GM21390 (cell line): ENCODE data around the gene LSS.
"Not testable (repeated sequence)": the region's sequence is repeated elsewhere in the genome, so short reads cannot be mapped to it uniquely, and the experiment has no call there.

Experiments used
- ATAC-seq: cut with Tn5 transposase; IDR thresholded peaks from one replicate; pipeline ENCODE4 v1.9.1; 2021; ENCODE audit not compliant: unreplicated experiment

The LSS gene

DNA sequence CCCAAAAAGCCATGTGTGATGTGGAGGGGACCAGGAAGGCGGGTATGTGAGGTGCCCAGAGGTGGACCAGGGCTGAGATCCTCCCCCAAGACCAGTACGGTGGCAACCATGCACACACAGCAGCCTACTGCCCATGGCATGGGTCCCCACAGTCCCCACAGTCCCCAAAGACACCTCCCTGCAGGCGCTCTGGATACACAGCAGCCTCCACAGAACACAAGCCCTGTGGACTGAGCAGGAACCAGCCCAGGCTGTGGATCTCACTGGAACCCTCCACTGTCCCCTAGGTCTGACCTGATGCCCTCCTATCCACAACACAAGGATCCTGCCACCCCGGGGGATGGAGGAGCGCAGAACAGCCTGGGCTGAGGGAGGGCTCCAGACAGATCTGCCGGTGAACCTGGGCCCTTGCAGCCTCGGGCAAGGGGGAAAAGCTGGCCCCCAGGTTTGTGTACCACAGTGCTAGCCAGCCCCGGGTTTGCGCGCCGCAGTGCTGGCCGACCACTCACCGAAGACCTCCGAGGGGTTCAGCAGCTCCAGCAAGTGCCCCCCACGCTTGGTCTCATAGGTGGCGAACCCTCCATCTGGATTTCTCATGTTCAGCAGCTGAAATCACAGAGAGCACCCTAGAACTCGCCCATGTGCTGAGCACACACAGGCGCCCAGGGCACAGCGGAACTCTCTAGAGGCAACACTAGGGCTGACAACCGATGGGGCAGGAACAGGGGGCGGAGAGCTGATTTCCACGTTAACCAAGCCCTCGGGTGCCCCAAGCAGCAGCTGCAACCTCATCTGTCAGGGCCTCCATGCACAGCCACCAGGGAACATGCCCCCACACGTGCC is 22.2 kb downstream of the LSS start:
- ATAC-seq, result no peak

DNA sequence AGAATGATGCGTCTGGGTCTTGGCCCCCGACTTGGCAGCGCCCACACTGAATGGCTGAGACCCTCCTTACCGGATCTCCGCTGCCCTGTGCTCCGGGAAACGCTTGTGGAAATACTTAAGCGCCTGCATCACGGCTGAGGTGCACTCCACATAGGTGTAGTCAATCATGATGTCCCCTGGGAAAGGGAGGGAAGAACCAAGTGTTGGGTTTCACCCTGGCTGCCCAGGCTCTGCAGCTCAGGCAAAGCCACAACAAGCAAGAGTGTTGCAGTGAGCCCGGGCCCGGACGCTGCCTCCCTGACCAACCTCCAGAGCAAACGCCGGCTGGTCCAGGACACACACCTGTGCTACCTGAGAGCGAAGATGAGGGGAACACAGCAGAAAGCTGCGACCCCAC is 22.8 kb downstream of the LSS start:
- no peak for ATAC-seq

DNA sequence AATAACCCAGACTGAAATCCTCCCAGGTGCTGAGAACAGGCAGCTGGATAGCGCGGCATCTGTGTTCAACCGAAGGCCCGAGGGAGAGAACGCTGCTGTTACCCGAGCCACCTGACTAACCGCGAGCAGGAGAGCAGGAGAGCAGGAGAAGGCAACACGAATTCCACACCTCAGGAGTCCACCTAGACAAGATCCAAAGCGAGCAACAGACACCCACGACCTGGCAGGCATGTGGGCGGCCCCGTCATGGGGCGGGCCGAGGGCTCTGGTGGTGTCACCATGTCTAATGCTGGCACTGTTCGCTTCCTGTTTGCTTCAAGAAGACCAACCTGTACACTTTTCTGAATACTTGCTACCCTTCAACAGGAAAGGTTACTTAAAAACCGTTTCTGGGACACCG is 23.4 kb downstream of the LSS start:
- no peak for ATAC-seq

DNA sequence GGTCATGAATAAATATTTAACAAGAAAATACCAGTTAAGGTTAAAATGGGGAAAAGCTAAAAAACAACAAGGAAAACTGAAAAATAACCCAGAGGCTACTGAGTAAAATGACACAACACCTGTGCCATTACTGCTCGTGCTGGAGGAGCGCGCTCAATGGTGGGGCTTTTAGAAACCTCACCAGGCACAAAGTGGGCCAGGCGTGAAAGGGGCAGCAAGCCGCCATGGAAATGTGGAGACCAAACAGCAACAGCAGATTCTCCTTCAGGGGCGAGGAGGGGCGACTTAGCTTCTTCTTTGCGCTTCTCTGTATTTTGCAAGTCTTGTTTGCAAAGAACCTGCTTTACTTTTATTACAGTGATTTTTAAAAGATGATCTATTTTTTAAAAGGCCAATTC is 25.4 kb downstream of the LSS start:
- no peak for ATAC-seq

DNA sequence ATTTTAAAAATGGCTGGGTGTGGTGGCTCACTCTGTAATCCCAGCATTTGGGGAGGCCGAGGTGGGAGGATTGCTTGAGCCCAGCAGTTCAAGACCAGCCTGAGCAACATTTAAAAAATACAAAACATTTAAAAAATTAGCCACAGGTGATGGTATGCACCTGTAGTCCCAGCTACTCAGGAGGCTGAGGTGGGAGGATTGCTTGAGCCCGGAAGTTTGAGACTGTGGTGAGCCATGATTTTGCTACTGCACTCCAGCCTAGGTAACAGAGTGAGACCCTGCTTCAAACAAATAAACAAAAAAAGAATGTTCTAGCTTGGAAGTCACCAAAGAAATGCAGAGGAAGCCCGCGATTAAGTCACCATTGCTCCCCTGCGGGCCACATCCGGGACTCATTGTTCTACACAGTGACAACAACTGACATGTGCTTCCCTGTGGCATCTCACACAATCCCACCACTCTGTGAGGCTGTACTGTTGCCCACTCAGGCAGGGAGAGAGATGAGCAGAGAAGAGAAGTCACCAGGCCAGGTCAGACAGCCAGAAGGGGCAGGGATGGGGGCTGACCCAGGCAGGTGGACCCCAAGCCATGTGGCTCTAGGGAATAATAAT is 25.9 kb downstream of the LSS start:
- no peak for ATAC-seq

DNA sequence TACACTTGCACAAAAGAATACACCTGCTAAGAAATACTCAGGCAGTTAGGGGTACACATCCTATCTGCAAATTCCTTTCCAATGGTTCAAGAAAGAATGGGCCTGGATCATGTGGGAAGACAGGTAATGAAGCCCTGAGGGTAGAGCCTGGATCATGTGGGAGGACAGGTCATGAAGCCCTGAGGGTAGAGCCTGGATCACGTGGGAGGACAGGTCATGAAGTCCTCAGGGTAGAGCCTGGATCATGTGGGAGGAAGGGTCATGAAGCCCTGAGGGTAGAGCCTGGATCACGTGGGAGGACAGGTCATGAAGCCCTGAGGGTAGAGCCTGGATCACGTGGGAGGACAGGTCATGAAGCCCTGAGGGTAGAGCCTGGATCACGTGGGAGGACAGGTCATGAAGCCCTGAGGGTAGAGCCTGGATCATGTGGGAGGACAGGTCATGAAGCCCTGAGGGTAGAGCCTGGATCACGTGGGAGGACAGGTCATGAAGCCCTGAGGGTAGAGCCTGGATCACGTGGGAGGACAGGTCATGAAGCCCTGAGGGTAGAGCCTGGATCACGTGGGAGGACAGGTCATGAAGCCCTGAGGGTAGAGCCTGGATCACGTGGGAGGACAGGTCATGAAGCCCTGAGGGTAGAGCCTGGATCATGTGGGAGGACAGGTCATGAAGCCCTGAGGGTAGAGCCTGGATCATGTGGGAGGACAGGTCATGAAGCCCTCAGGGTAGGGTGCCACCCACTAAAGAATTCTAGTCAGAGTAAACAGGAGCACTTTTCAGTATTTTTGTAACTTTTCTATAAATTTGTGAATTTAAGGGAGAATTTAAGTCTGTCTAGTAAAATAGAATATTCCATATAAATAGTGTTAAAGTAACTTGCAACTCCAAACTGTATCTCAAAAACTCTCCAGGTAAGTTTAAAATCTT is 27.4 kb downstream of the LSS start:
- ATAC-seq, result not testable (repeated sequence)

DNA sequence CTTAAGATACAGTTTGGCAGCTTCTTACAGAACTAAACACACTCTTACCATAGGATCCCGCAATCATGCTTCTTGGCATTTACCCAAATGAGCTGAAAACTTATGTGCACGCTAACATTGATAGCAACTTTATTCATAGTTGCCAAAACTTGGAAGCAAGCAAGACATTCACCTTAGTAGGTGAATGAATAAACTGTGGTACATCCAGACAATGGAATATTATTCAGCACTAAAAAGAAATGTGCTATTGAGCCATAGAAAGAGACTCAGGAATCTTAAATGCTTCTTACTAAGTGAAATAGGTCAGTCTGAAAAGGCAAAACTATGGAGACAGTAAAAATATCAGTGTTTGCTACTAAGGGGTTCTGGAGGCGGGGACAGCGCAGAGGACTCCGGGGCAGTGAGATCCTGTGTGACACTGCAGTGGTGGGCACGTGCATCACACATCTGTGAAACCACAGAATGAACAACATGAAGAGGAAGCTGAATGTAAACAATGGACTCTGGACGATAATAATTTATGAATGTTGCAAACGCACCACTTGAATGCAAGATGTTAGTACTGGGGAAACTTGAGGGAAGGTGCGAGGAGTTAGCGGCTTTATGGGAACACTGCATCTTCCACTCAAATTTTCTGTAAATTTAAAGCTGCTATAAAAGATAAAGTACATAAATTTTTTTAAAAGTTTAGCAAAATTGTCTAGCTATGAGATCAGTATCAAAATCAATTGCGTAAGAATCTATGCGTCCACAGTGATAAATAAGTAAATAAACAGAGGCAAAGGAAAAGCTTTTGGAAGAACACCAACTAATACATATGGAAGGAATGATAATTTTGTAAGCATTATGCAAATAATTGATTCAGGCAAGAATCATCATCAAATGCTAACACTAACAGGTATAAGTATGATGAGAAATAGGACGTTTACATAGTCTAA is 28.9 kb downstream of the LSS start:
- no peak for ATAC-seq

GRCh38 chr21:46196733-46197132 is 31.8 kb downstream of the LSS start:
- ATAC-seq, result no peak

DNA sequence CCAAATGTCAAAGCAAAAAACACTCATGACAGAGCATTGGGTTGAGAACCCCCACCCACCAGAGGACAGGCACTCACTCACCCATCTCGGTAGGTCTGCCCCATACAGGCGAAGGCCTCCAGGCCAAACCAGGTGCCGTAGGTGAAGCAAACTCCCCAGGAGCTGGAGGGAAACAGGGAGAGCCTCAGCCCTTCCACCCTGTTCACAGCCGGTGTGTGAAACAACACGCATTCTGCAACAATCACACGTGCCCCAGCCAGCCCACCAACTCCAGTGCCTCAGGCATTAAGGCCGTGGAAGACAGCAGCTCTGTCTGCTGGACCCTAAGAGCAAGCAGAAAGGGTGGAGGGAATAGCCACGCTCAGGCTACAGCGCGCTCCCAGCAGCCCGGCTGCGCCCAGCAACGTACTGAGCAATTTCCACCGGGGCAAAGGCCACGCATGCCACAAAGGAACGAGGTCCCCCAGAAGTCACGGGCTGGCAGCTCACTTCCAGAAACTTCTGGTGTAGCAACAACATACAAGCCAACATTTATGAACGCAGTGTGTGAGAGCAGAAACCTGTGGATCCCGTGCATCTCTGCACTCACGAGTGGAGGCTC is 32.9 kb downstream of the LSS start:
- ATAC-seq, result no peak

DNA sequence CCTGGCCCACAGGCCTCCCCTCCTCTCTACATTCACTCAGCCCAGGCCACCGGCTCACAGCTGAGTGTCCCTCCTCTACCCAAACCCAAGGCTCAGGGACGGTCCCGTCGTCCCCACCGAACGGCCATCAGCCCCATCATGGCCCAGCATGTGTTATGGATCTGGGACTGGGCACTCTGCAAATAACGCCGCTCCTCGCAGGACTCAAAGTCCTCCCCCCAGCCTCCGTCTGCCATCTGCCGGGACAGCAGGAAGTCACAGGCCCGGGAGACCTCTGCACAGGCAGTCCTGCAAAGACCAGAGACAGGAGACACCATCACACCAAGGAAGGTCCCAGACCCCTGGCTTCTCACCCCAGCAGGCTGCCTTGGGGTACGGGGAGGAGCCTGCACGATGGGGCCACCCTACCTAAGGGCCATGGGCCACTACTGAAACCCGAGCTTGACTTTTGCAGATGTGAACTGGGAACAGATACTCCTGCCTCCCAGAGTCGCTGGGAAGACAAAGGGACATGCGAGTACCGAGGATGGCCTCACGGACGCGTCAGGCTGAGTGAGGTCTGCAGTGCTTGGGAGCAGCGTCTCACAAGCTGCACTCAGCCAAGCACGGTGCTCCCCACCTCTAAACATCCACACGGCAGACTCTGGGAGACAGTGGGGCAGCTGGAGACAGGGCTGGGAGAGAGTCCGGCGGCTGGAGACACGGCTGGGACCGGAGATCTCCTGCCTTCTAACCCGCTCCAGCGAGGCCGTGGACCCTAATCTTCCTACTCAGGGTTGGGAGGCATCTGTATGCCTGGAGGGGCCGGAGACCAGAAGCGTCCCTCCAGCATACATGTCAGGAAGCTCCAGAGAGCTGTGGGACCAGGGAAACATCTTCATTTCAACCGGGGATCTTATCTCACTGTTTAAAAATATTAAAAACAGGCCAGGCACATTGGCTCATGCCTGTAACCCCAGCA is 33.9 kb downstream of the LSS start:
- ATAC-seq, result no peak

DNA sequence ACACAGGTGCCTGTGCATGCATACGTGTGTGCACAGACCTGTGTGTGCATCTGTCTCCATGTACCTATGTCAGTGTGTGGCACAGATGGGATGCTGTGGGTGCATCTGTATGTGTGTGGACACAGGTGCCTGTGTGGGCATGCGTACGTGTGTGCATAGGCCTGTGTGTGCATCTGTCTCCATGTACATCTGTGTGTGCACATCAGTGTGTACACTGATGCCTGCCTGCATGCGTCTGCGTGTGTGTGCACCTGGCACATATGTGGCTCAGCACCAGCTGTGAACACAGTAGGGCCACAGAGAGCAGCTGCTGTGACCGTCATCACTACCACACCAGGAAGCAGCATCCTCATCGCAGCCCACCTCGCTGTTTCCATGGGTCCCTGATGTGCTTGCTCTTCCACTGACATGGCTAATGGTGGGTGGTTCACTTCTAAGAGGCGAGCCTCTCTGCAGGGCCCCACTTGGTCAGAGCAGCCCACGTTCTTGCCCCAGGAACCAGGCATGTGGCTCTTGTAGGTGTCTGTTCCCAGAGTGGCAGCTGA is 34.7 kb downstream of the LSS start:
- no peak for ATAC-seq

- ATAC-seq, result no peak
These were observed 36.6 kb downstream of the LSS start for GRCh38 chr21:46191686-46192575.

GRCh38 chr21:46191257-46191685 is 37.3 kb downstream of the LSS start:
- no peak for ATAC-seq

GRCh38 chr21:46190491-46191131 is 38.0 kb downstream of the LSS start:
- no peak for ATAC-seq

- ATAC-seq, result no peak
These were observed 38.5 kb downstream of the LSS start for GRCh38 chr21:46189959-46190490.

DNA sequence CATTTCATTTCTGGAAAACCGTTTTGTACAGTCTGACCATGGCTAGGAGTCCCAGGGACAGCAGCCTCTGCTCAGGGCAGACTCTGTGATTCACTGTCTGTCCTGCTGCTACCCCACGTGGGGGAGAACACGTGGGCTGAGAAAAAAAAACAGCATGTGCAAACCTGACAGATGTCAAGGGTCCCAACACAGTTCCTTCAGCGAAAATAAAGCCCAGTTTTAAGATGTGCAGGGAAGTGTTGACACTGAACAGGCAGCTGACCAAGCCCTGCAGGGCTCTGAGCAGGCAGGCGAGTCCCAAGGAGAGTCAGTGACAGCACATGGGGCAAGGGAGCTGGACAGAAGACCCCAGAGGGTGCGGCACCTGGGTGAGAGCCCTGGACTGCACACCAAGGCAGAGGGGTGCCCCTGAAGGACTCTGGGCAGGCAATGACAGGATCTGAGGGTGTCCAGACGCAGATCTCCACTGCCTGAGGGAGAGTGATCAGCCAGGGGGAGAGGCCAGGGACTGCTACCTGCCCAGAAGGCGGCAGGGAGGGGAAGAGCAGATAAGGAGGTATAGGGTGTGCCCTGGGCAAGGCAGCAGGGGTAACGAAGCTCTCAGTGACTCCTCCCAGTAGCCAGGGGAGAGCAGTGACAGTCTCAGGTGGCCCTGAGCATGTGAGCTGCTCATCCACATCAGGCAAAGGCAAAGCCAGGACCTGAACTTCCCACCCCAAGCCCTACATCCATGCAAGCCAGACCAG is 39.2 kb downstream of the LSS start:
- no peak for ATAC-seq
